Type B pancreatic cell (in vitro differentiated cells): ENCODE data around the gene OR10H3. TPM values are rescaled to one million over a fixed set of nuclear protein-coding genes. Genes with fewer than 3 reads are reported as not detected.
"Not testable (repeated sequence)": the region's sequence is repeated elsewhere in the genome, so short reads cannot be mapped to it uniquely, and the experiment has no call there.

ENCODE experiments used
- DNase-seq: peaks from one replicate; pipeline ENCODE4 v3.0.0; 2021; ENCODE audit warnings: mixed read lengths; ENCODE audit not compliant: unreplicated experiment; ENCODE audit errors: extremely low spot score
- H3K27ac Mint-ChIP-seq: 2 replicates; pipeline ENCODE4 v1.8.0; 2021; ENCODE audit warnings: mild to moderate bottlenecking, mixed read lengths
- H3K27me3 Mint-ChIP-seq: 2 replicates; pipeline ENCODE4 v1.8.0; 2021; ENCODE audit warnings: mixed read lengths
- H3K36me3 Mint-ChIP-seq: 2 replicates; pipeline ENCODE4 v1.8.0; 2021; ENCODE audit warnings: mixed read lengths
- H3K4me1 Mint-ChIP-seq: one replicate; pipeline ENCODE4 v1.8.0; 2021; ENCODE audit warnings: mixed read lengths; ENCODE audit not compliant: unreplicated experiment
- H3K4me3 Mint-ChIP-seq: 2 replicates; pipeline ENCODE4 v1.8.0; 2021; ENCODE audit warnings: mild to moderate bottlenecking, mixed read lengths
- H3K9me3 Mint-ChIP-seq: 2 replicates; pipeline ENCODE4 v1.8.0; 2021; ENCODE audit warnings: mixed read lengths
- total RNA-seq: library from RNA; stranded (reverse); gene quantifications from 2 replicates; pipeline ENCODE4 v1.2.1, GENCODE V29; 2021; ENCODE audit warnings: low replicate concordance
- TF ChIP-seq, protein P1 (sequence below): fragments of 200-600 bp; sonication (generic); conservative IDR thresholded peaks from 2 replicates; pipeline ENCODE4 v1.5.0; 2021; ENCODE audit warnings: antibody characterized with exemption, mild to moderate bottlenecking

The OR10H3 gene
- total RNA-seq, 1 donor from 2014 or later: not detected

DNA sequence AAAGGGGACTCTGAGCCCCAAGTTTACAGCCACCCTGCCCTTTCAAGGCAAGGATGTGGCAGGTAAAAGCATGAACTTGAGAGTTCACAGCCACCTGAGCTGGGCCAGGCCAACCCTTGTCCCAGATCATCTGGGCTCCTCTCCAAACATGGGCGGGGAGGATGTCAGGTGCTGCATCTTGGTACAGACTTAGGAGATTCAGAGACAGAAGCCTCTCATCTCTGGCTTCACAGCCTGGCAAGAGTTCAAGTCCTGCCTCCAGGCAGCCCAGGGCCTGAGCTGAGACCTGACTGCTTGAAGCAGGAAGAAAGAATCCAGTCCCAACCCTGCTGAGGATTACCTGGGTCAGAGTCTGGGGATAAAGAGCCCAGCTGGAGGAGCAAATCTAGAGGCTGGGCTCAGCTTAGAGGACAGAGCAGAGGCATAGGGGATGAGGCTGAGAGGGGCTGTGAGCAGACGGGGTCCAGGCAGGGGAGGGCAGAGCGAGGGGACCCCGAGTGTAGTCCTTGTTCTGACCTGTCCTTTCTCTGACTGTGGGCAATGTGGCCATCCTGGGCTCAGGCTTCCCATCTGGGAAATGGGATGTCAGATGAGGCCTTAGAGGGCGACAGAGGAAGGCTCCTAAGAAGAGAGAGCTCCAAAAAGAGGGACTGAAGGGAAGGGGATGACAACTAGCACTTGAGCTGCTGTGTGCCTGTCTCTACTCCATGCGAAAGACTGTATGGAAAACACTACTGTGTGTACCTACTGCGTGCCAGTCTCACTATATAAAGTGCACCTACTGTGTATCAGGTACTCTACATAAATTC, 43.0 kb downstream of the OR10H3 start:
- H3K36me3 Mint-ChIP-seq: no peaks in the 10 kb centered on the region
- no peaks in the 10 kb centered on the region for H3K27me3 Mint-ChIP-seq
- H3K4me3 Mint-ChIP-seq: no peak overlapping the region
- H3K4me1 Mint-ChIP-seq: no peaks in the 10 kb centered on the region
- no peak overlapping the region for H3K27ac Mint-ChIP-seq
- no peaks in the 10 kb centered on the region for H3K9me3 Mint-ChIP-seq
- TF ChIP-seq, protein P1, sequence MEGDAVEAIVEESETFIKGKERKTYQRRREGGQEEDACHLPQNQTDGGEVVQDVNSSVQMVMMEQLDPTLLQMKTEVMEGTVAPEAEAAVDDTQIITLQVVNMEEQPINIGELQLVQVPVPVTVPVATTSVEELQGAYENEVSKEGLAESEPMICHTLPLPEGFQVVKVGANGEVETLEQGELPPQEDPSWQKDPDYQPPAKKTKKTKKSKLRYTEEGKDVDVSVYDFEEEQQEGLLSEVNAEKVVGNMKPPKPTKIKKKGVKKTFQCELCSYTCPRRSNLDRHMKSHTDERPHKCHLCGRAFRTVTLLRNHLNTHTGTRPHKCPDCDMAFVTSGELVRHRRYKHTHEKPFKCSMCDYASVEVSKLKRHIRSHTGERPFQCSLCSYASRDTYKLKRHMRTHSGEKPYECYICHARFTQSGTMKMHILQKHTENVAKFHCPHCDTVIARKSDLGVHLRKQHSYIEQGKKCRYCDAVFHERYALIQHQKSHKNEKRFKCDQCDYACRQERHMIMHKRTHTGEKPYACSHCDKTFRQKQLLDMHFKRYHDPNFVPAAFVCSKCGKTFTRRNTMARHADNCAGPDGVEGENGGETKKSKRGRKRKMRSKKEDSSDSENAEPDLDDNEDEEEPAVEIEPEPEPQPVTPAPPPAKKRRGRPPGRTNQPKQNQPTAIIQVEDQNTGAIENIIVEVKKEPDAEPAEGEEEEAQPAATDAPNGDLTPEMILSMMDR: no peak
- DNase-seq: no peak

DNA sequence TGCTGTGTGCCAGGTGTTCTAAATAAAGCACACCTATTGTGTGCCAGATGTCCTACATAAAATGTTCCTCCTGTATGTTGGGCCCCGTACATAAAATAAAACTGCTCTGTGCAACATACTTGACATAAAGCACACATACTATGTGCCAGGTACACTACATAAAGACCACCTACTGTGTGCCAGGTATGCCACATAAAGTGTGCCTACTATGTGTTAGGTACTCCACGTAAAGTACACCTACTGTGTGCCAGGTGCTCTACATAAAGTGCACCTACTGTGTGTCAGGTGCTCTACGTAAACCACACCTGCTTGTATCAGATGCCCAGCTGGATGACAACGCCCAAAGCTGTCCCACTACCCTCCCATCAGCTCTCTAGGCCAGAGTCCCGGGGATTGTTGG, 43.9 kb downstream of the OR10H3 start:
- H3K27me3 Mint-ChIP-seq: no peaks in the 10 kb centered on the region
- DNase-seq: no peak
- TF ChIP-seq, protein P1: no peak
- H3K27ac Mint-ChIP-seq: no peak overlapping the region
- H3K4me1 Mint-ChIP-seq: no peaks in the 10 kb centered on the region
- H3K4me3 Mint-ChIP-seq: no peak overlapping the region
- H3K36me3 Mint-ChIP-seq: no peaks in the 10 kb centered on the region
- H3K9me3 Mint-ChIP-seq: no peaks in the 10 kb centered on the region

DNA sequence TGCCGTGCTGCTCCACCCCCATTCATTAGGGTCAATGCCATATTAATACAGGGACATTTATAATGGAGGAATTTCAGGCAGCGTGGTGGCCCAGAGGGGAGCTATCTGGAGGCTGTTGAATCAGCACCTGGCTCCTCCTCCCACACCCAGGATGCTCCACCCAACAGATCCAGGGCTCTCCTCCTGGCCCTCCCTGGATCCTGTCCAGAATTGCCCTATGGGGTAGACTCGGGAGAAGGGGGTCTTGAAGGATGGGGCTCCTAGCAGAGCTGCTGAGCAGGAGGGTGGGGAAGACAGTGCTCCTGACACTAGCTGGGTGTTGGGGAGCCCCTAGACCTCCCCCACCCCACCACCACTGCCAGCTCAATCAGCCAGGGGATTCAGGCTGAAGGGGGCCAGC, 44.4 kb downstream of the OR10H3 start:
- no peak for DNase-seq
- Mint-ChIP-seq H3K27ac (no peak overlapping the region), H3K4me3 (no peak overlapping the region), H3K27me3 (no peaks in the 10 kb centered on the region), H3K9me3 (no peaks in the 10 kb centered on the region), H3K36me3 (no peaks in the 10 kb centered on the region), H3K4me1 (no peaks in the 10 kb centered on the region)
- TF ChIP-seq, protein P1: no peak

DNA sequence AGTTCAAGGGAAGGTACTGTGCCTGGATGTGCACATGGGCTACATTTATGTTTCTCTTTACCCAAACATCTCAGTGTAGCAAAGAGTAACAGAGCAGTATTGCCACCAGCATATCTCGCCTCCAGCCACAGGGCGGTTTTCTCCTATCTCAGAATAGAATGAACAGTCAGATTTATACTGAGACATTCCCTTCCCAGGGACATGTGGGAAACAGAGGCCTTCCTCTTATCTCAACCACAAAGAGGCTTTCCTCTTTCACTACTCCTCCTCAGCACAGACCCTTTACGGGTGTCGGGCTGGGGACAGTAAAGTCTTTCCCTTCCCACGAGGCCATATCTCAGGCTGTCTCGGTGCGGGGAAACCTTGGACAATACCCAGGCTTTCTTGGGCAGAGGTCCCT, 45.1 kb downstream of the OR10H3 start:
- H3K36me3 Mint-ChIP-seq, H3K27me3 Mint-ChIP-seq, H3K4me1 Mint-ChIP-seq, H3K9me3 Mint-ChIP-seq, H3K4me3 Mint-ChIP-seq, DNase-seq, H3K27ac Mint-ChIP-seq: not testable (repeated sequence)

DNA sequence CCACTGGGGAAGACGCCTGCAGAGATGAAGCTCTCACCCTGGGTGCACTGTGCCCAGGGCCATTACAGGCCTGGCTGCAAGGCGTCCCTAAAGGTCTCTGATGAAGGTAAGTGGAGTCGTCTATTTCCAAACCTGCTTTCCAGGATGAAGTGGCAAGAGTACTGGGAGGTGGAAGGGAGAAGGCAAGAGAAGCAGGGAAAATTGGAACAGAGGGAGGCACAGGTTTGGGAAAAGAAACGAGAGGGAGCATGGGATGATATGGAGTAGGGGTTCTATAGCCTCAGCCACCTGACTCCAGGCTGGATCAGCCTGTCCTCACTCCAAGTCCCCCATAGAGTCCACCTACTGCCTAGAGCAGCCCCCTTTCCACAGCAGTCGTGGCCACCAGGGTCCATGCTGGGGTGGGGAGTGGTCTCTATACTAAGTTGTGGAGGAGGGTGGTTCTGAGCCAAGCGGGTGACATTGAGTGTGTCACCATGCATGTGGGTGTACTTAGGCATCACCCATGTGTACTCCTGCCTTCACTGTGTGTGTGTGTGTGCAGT, 49.9 kb downstream of the OR10H3 start, which contains the start of gene OR10H5:
OR10H5 (plus strand) TSS at position 51 of the 545 bp plus-strand sequence. CDS start 6,388 bp downstream, outside the sequence.
- Mint-ChIP-seq H3K4me1 (no peaks in the 10 kb centered on the region), H3K4me3 (no peak within 1 kb of the TSS), H3K36me3 (no peaks in the 10 kb centered on the region), H3K27ac (no peak within 1 kb of the TSS), H3K27me3 (no peaks in the 10 kb centered on the region), H3K9me3 (peaks cover 3% of the 10 kb centered on the region)
- no peak for DNase-seq
- TF ChIP-seq, protein P1: no peak

DNA sequence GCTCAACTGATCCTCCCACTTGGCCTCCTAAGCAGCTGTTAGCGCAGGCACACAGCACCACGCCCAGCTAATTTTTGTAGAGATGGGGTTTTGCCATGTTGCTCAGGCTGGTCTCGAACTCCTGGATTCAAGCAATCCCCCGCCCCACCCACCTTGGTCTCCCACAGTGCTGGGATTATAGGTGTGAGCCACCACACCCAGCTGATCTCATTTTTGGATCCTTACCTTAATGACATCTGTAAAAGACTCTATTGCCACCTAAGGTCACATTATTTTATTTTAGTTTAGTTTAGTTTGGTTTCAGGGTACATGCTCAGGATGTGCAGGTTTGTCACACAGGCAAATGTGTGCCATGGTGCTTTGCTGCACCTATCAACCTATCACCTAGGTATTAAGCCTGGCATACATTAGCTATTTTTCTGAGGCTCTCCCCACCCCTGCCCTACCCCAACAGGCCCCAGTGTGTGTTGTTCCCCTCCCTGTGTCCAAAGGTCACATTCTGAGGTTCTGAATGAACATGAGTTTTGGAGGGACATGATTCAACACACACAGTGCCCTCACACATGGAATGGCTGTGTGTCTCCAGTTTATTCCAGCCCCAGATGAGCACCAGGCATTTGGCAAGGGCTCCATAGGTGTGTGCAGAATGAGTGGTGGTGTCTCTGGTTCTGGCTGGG, 50.9 kb downstream of the OR10H3 start:
- TF ChIP-seq, protein P1: no peak
- H3K36me3 Mint-ChIP-seq: no peaks in the 10 kb centered on the region
- no peak overlapping the region for H3K4me3 Mint-ChIP-seq
- no peaks in the 10 kb centered on the region for H3K27me3 Mint-ChIP-seq
- no peak overlapping the region for H3K27ac Mint-ChIP-seq
- no peaks in the 10 kb centered on the region for H3K4me1 Mint-ChIP-seq
- DNase-seq: no peak
- peaks cover 3% of the 10 kb centered on the region for H3K9me3 Mint-ChIP-seq
